Type B pancreatic cell (in vitro differentiated cells): ENCODE data around the gene G3BP1. TPM values are rescaled to one million over a fixed set of nuclear protein-coding genes. Genes with fewer than 3 reads are reported as not detected.

Experiments used
- DNase-seq: peaks from one replicate; pipeline ENCODE4 v3.0.0; 2021; ENCODE audit warnings: mixed read lengths; ENCODE audit not compliant: unreplicated experiment; ENCODE audit errors: extremely low spot score
- H3K27ac Mint-ChIP-seq: 2 replicates; pipeline ENCODE4 v1.8.0; 2021; ENCODE audit warnings: mild to moderate bottlenecking, mixed read lengths
- H3K27me3 Mint-ChIP-seq: 2 replicates; pipeline ENCODE4 v1.8.0; 2021; ENCODE audit warnings: mixed read lengths
- H3K36me3 Mint-ChIP-seq: 2 replicates; pipeline ENCODE4 v1.8.0; 2021; ENCODE audit warnings: mixed read lengths
- H3K4me1 Mint-ChIP-seq: one replicate; pipeline ENCODE4 v1.8.0; 2021; ENCODE audit warnings: mixed read lengths; ENCODE audit not compliant: unreplicated experiment
- H3K4me3 Mint-ChIP-seq: 2 replicates; pipeline ENCODE4 v1.8.0; 2021; ENCODE audit warnings: mild to moderate bottlenecking, mixed read lengths
- H3K9me3 Mint-ChIP-seq: 2 replicates; pipeline ENCODE4 v1.8.0; 2021; ENCODE audit warnings: mixed read lengths
- CTCF ChIP-seq: fragments of 200-600 bp; sonication (generic); conservative IDR thresholded peaks from 2 replicates; pipeline ENCODE4 v1.5.0; 2021; ENCODE audit warnings: antibody characterized with exemption, mild to moderate bottlenecking
- total RNA-seq: library from RNA; stranded (reverse); gene quantifications from 2 replicates; pipeline ENCODE4 v1.2.1, GENCODE V29; 2021; ENCODE audit warnings: low replicate concordance

Gene G3BP1
- total RNA-seq, 1 donor from 2014 or later, result 241 TPM

GRCh38 chr5:151812757-151813309 is 41.1 kb downstream of the G3BP1 start:
- Mint-ChIP-seq H3K27me3 (no peaks in the 10 kb centered on the region), H3K4me1 (peaks cover 3% of the 10 kb centered on the region), H3K9me3 (no peaks in the 10 kb centered on the region), H3K4me3 (no peak overlapping the region), H3K36me3 (peaks cover 51% of the 10 kb centered on the region), H3K27ac (no peak overlapping the region)
- no peak for TF ChIP-seq CTCF
- DNase-seq, result no peak

GRCh38 chr5:151815051-151815450 is 43.3 kb downstream of the G3BP1 start:
- no peak overlapping the region for H3K4me3 Mint-ChIP-seq
- peaks cover 36% of the 10 kb centered on the region for H3K36me3 Mint-ChIP-seq
- H3K27me3 Mint-ChIP-seq, result no peaks in the 10 kb centered on the region
- no peak for DNase-seq
- TF ChIP-seq CTCF, result no peak
- H3K27ac Mint-ChIP-seq, result no peak overlapping the region
- H3K9me3 Mint-ChIP-seq, result no peaks in the 10 kb centered on the region
- peaks cover 3% of the 10 kb centered on the region for H3K4me1 Mint-ChIP-seq

DNA sequence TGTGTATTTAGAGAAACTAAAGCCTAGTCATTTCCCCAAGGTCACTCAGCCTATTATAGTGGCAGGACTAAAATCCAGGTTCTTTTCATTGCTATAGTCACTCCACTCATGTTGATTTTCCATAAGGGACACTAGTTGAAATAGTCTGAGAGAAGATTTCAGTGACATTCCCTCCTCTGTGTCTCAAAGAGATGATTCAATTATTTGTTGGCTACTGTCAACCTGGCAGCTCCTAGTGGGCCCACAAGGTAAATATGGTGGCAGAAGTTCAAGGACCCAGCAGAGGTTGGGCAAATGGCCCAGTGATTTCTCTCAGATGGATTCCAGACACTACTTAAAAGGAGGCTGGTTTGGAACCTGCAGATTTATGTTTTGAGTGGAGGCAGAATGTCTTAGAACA is 48.1 kb downstream of the G3BP1 start:
- Mint-ChIP-seq H3K27me3 (no peaks in the 10 kb centered on the region), H3K4me3 (no peak overlapping the region), H3K27ac (no peak overlapping the region), H3K4me1 (peaks cover 9% of the 10 kb centered on the region), H3K9me3 (no peaks in the 10 kb centered on the region), H3K36me3 (peaks cover 3% of the 10 kb centered on the region)
- no peak for DNase-seq
- no peak for TF ChIP-seq CTCF

DNA sequence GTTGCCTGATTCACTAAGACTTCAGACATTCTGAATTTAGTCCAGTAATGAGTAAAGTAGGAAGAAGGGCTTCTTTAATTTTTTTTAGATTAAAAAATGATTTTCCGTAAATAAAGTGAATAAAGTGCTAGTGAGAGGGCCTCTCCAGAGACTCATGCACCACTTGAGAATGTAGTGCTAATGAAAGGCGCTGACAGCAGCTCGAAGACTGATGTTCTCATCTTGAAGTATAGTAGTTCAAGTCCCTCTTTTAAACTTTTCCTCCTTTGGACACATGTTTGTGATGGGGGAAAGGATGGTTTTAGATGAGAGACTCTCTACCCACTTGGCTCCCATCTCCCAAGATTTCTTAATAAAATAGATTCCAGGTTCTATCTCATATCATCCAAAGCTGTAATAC is 48.5 kb downstream of the G3BP1 start:
- no peak for DNase-seq
- Mint-ChIP-seq H3K36me3 (no peaks in the 10 kb centered on the region), H3K9me3 (no peaks in the 10 kb centered on the region), H3K4me3 (no peak overlapping the region), H3K4me1 (peaks cover 10% of the 10 kb centered on the region), H3K27ac (no peak overlapping the region), H3K27me3 (no peaks in the 10 kb centered on the region)
- no peak for TF ChIP-seq CTCF

- no peaks in the 10 kb centered on the region for H3K9me3 Mint-ChIP-seq
- H3K4me3 Mint-ChIP-seq, result no peak overlapping the region
- peaks cover 3% of the 10 kb centered on the region for H3K36me3 Mint-ChIP-seq
- no peak for DNase-seq
- H3K27me3 Mint-ChIP-seq, result no peaks in the 10 kb centered on the region
- no peak overlapping the region for H3K27ac Mint-ChIP-seq
- TF ChIP-seq CTCF, result no peak
- H3K4me1 Mint-ChIP-seq, result peaks cover 14% of the 10 kb centered on the region
Observed at GRCh38 chr5:151820903-151821302, 49.1 kb downstream of the G3BP1 start.

DNA sequence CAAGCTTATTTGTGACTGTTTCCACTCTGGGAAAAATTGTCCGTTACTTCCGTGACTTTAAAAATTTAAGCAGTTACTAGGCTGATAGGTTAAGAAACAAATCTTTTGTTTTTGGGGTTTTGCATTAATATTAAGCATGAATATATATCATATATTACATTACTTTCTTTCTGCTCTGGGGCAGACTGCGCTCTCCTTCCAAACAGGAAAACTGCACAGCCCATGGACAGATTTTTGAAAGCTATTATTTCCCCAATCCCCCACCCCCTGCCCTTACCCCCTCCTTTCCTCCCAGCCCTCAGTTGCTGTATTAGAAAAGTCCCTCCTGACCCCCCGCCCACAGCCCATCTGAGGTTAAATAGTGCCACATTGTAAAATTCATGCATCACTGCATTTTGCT is 50.4 kb downstream of the G3BP1 start:
- H3K4me1 Mint-ChIP-seq, result peaks cover 14% of the 10 kb centered on the region
- no peak overlapping the region for H3K4me3 Mint-ChIP-seq
- H3K36me3 Mint-ChIP-seq, result peaks cover 3% of the 10 kb centered on the region

More for the DNA sequence above, 50.4 kb downstream of the G3BP1 start:
- no peak for DNase-seq
- TF ChIP-seq CTCF, result no peak
- Mint-ChIP-seq H3K9me3 (no peaks in the 10 kb centered on the region), H3K27me3 (no peaks in the 10 kb centered on the region), H3K27ac (no peak overlapping the region)
